Esophagus squamous epithelium (tissue), 5 donors: ENCODE measurements around the gene EVC. TPM values are rescaled to one million over a fixed set of nuclear protein-coding genes. Genes with fewer than 3 reads are reported as not detected.
A peak's percentile ranks its signal among the peaks of the same experiment; 100 is the strongest.

ENCODE experiments used
- DNase-seq: peaks from one replicate; lab custom pipeline; 2025; lab: John Stamatoyannopoulos, UW
- H3K27ac ChIP-seq, 4 donors: fragments of 200-600 bp; sonication (generic); one replicate each; pipeline ENCODE4 v1.5.1; 2016 to 2019; ENCODE audit warnings: mild to moderate bottlenecking in 1 of 4
- H3K27me3 ChIP-seq, 4 donors: fragments of 200-600 bp; sonication (generic); 1 replicate in 3 of 4; 2 replicates in 1 of 4; pipeline versions ENCODE4 v1.5.1 to v1.6.0; 2017 to 2021; ENCODE audit warnings: antibody characterized with exemption in 1 of 4
- H3K36me3 ChIP-seq, 3 donors: fragments of 200-600 bp; sonication (generic); one replicate each; pipeline ENCODE4 v1.5.1; 2016 to 2019
- H3K4me1 ChIP-seq, 3 donors: fragments of 200-600 bp; sonication (generic); one replicate each; pipeline ENCODE4 v1.5.1; 2017 to 2019
- H3K4me3 ChIP-seq, 4 donors: fragments of 200-600 bp; sonication (generic); 1 replicate in 3 of 4; 2 replicates in 1 of 4; pipeline ENCODE4 v1.5.1; 2016 to 2019; ENCODE audit warnings: mild to moderate bottlenecking in 2 of 4, moderate library complexity in 1 of 4
- H3K9me3 ChIP-seq, 3 donors: fragments of 200-600 bp; sonication (generic); one replicate each; pipeline ENCODE4 v1.5.1; 2016 to 2019
- POLR2A ChIP-seq, 4 donors: fragments of 450-650 bp; IDR thresholded peaks; one replicate each; pipeline ENCODE4 v1.6.1; 2017; ENCODE audit warnings: antibody characterized with exemption in 4 of 4, mild to moderate bottlenecking in 4 of 4, moderate library complexity in 3 of 4
- WGBS, 2 donors: methylation state at CpG; one replicate each; pipeline ENCODE4 v1.1.5; 2018; 5-methylcytosine and 5-hydroxymethylcytosine counted together
- intact Hi-C: fragments of 100-400 bp; cut with DNase I; formaldehyde crosslinking; loops from one replicate; pipeline ENCODE4 v1.15.0; 2022
- total RNA-seq, 4 donors: library from RNA; depleted of rRNA; stranded (reverse); fragments of >200 nt; gene quantifications; one replicate each; pipeline ENCODE4 v1.1.0, GENCODE V29; 2016
- TF ChIP-seq, protein P1 (sequence below), 6 experiments: fragments of 450-650 bp in 4 of 6; fragments of 200-600 bp in 2 of 6; sonication (generic) in 2 of 6; IDR thresholded peaks; one replicate each; pipeline ENCODE4 v1.5.1; 2016 to 2019; ENCODE audit warnings: antibody characterized with exemption in 6 of 6, mild to moderate bottlenecking in 4 of 6, moderate library complexity in 4 of 6
- donor health status: DM: yes; HTN: yes; CAD: no.

Gene EVC
- total RNA-seq, 4 donors from 2014 or later: 4.2 to 17.2 (median 6.3) TPM

DNA sequence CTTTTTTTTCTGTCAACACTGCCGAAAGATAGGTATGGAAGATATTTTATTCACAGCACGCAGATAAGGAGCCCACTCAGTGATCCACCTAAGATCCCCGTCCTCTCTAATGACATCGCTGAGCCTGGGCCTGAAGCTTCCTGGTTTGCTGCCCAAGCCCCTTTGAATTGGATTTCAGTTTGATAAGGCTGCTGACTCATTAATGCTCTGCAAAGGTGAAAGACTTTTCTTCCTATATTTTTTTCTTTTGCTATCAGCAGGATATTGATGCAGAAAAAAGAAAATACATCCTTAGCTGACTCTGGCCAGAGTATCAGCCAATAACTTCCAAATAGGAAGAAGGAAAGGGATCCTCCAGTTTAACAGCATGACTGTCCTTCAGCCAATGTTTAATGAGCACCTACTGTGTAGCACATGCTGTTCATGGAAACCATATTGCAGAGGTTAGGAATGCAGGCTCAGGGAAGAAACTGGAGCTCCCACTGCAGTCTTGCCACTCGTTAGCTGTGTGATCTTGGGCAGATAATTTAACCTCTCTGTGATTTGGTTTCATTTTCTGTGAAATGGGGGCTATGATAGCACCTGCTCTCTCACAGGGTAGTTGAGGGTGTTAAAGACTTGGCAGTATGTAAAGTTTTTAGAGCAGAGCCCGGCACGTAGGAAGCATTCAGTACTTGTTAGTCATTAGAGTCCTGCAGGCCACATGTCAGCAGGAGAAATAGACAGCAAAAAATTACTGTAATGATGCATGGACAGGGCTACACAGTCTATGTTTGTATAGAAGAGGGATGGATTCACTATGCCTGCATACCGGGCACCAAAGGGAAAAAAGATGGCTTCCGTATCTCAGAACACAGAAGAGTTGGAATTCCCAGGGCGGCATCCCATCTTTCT is 39.3 kb downstream of the EVC start:
- WGBS, 2 donors: 73 to 88% methylated on average over 9 to 10 of the region's 10 CpGs
- intact Hi-C loops: no loop called here
- Histone ChIP-seq H3K27me3 (no peaks in the 10 kb centered on the region), H3K9me3 (no peaks in the 10 kb centered on the region), H3K4me3 (no peak overlapping the region), H3K4me1 (peaks cover 0 to 12% (median 10%) of the 10 kb centered on the region in 3 donors), H3K27ac (no peak overlapping the region), H3K36me3 (peaks cover 5 to 68% (median 10%) of the 10 kb centered on the region in 3 donors)
- no peak for TF ChIP-seq POLR2A (IDR thresholded peaks at IDR 0.05)
- TF ChIP-seq, protein P1, sequence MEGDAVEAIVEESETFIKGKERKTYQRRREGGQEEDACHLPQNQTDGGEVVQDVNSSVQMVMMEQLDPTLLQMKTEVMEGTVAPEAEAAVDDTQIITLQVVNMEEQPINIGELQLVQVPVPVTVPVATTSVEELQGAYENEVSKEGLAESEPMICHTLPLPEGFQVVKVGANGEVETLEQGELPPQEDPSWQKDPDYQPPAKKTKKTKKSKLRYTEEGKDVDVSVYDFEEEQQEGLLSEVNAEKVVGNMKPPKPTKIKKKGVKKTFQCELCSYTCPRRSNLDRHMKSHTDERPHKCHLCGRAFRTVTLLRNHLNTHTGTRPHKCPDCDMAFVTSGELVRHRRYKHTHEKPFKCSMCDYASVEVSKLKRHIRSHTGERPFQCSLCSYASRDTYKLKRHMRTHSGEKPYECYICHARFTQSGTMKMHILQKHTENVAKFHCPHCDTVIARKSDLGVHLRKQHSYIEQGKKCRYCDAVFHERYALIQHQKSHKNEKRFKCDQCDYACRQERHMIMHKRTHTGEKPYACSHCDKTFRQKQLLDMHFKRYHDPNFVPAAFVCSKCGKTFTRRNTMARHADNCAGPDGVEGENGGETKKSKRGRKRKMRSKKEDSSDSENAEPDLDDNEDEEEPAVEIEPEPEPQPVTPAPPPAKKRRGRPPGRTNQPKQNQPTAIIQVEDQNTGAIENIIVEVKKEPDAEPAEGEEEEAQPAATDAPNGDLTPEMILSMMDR (IDR thresholded peaks at IDR 0.05): no peak
- no peak for DNase-seq

DNA sequence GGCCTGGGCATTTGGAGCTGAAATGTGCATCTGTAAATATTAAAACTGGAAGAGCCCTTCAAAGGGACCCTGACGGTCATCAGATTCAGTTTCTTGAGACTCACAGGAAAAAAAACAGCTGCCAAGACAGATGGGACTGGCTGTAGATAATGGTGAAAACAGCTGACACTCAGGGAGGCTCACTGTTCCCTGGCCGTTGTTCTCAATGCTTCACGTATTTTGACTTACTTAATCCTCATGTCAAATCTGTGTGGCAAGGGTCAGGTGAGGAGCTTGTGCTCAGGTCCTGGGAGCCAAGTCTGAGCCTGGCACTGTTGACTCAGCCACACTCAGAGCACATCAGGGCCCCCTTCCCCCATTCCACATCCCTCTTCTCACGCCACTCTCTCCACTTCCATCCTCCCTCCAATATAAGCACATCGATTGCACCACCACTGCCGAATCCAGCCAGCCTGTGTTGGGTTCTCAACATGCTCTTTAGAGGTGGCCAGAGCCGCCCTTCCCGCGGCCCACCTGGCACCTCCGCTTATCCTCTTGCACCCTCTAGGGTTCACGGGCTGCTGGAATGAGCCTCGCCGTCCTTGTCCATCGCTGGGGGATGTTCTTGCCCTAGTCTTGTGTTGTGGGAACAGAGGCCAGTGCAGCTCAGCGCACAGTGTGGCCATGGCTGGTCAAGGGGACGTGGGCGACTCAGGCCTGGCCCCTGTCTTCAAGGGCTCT is 40.1 kb downstream of the EVC start:
- peak overlapping the region in 1 of 4 donors; percentile 26 for H3K27ac ChIP-seq
- WGBS, 2 donors: 60 to 84% methylated on average over 6 to 13 of the region's 17 CpGs
- TF ChIP-seq POLR2A (IDR thresholded peaks at IDR 0.05): no peak
- TF ChIP-seq, protein P1 (IDR thresholded peaks at IDR 0.05): no peak
- intact Hi-C loops: no loop called here
- H3K4me3 ChIP-seq: no peak overlapping the region
- H3K9me3 ChIP-seq: no peaks in the 10 kb centered on the region
- DNase-seq: no peak
- H3K27me3 ChIP-seq: no peaks in the 10 kb centered on the region
- H3K4me1 ChIP-seq: peaks cover 0 to 12% (median 10%) of the 10 kb centered on the region in 3 donors
- peaks cover 5 to 76% (median 10%) of the 10 kb centered on the region in 3 donors for H3K36me3 ChIP-seq

DNA sequence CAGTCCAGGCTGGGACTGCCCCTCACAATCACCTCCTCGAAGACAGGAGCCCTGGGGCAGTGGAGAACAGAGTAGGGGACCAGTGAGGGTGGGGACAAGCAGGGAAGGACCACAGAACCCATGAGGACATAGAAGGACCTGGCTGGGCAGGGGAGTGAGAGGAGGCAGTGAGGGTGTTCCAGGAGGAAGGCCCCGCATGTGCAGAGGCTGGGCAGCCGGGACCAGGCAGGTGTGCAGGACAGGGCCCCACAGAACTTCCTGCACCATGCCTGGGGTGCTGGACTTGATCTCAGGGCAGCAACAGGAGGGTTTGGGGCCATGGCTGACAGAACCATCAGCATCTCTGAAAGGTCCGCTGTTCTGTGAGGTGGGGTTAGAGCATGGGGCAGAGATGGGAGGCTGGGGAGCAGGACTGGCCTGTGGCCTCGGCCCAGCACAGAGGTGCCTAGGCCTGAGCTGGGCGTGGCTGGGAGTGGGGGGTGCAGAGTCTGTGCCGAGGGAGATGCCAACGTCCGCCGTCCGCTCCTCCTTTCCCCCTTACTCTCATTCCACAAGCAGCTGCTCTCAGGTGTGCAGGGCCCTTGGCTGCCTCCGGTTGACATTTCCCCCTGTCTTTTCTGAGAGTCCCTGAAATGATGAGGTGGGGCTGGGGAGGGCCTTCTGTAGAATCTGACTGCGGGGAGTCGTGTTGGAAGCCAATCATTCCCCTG is 40.8 kb downstream of the EVC start:
- Histone ChIP-seq H3K36me3 (peaks cover 5 to 81% (median 10%) of the 10 kb centered on the region in 3 donors), H3K27me3 (no peaks in the 10 kb centered on the region), H3K4me3 (no peak overlapping the region), H3K27ac (peak overlapping the region in 1 of 4 donors; percentile 26), H3K9me3 (no peaks in the 10 kb centered on the region), H3K4me1 (peaks cover 0 to 12% (median 10%) of the 10 kb centered on the region in 3 donors)
- 86 to 87% methylated on average over 7 to 9 of the region's 14 CpGs for WGBS, 2 donors
- DNase-seq: no peak
- intact Hi-C loops: no loop called here
- TF ChIP-seq POLR2A (IDR thresholded peaks at IDR 0.05): no peak
- TF ChIP-seq, protein P1 (IDR thresholded peaks at IDR 0.05): no peak

DNA sequence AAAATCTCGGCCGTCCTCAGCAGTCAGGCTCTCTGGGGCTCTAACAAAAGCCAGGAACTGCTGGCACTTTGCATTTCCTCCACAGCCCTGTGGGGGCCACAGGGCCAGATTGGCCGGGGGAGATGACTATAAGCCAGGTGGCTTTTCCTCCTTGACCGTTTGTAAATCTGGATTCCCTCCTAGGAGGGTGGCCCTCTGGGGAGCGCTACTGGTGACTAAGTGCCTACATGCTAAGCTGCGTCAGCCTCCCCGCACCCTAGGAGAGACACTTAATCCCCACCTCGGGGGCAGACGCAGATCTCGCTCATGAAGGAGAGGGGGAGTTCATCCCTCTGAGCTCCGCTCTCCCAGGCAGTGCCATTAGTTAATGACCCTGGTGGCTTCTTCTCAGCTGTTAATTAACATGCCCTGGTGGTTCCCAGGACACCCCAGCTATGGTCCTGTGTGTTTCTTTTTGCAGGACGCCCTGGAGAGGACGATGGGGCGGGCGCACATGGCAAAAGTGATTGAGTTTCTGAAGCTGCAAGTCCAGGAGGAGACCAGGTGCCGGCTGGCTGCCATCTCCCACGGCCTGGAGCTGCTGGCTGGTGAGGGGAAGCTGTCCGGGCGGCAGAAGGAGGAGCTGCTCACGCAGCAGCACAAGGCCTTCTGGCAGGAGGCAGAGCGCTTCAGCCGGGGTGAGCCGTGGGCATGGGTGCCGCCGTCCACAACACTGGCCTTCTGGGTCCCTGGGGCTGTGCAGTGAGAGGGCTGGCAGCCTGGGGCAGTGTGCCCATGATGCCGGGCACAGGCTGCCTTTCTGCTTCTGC is 41.6 kb downstream of the EVC start:
- Histone ChIP-seq H3K27me3 (no peaks in the 10 kb centered on the region), H3K9me3 (no peaks in the 10 kb centered on the region), H3K4me3 (no peak overlapping the region), H3K36me3 (peaks cover 5 to 85% (median 10%) of the 10 kb centered on the region in 3 donors), H3K4me1 (peaks cover 0 to 18% (median 5%) of the 10 kb centered on the region in 3 donors), H3K27ac (no peak overlapping the region)
- TF ChIP-seq, protein P1 (IDR thresholded peaks at IDR 0.05): no peak
- TF ChIP-seq POLR2A (IDR thresholded peaks at IDR 0.05): no peak
- intact Hi-C loops: no loop called here
- 67 to 81% methylated on average over 5 to 8 of the region's 26 CpGs for WGBS, 2 donors
- DNase-seq: no peak
